Measurements from ENCODE around the gene PCSK1N.
A peak's percentile ranks its signal among the peaks of the same experiment; 100 is the strongest.

Gene PCSK1N

DNA sequence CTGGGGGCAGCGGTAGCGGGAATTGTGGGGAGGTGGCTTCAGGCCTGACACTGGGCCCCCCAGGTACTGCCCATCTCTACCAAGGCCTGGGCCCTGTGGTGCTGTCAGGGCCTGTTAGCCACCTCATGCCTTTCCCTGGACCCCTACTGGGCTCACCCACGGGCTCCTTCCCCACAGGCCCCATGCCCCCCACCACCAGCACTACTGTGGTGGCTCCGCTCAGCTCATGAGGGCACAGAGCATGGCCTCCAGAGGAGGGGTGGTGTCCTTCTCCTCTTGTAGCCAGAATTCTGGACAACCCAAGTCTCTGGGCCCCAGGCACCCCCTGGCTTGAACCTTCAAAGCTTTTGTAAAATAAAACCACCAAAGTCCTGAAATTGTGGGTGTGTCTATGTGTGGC is 41.5 kb downstream of the PCSK1N start:
- no peak overlapping the region for H3K27ac ChIP-seq (ENCODE audit: low read depth, low read length)
- no peaks in the 10 kb centered on the region for H3K36me3 ChIP-seq (ENCODE audit: control insufficient read depth in 1 of 2, insufficient read depth in 2 of 2, low read length in 2 of 2)
- H3K4ac ChIP-seq (ENCODE audit: low read depth, low read length) = peak overlapping the region; percentile 58
- peak overlapping the region; percentile 45 for H2AFZ ChIP-seq (ENCODE audit: insufficient read depth, low read length, poor library complexity)
- no peak overlapping the region for H3K23ac ChIP-seq (ENCODE audit: low read length)
- H3K4me2 ChIP-seq (ENCODE audit: low read length) = no peak overlapping the region
- H2BK5ac ChIP-seq (ENCODE audit: low read depth, low read length, poor library complexity) = peak overlapping the region; percentile 19
- H3K4me1 ChIP-seq (ENCODE audit: control insufficient read depth in 1 of 2, insufficient read depth in 2 of 2, low read length in 2 of 2) = peaks cover 19 to 21% of the 10 kb centered on the region in 2 experiments
- WGBS (ENCODE audit: extremely low coverage, insufficient coverage, insufficient read length) = no CpG with 5 or more reads among the region's 4 CpGs
- H2BK120ac ChIP-seq (ENCODE audit: insufficient read depth, low read length, poor library complexity) = peak overlapping the region; percentile 98
- peaks cover 2% of the 10 kb centered on the region for H3K79me2 ChIP-seq (ENCODE audit: control insufficient read depth, insufficient read depth, low read length, poor library complexity)
- peak overlapping the region; percentile 62 for H4K8ac ChIP-seq (ENCODE audit: low read depth, low read length)
- H2BK12ac ChIP-seq (ENCODE audit: low read length) = peak overlapping the region; percentile 88
- no peak overlapping the region for H3K4me3 ChIP-seq (ENCODE audit: low read depth, low read length)
- H4K91ac ChIP-seq (ENCODE audit: low read depth, low read length) = peak overlapping the region; percentile 91
- peak overlapping the region; percentile 36 for H4K12ac ChIP-seq (ENCODE audit: low read depth, low read length)
- H3K9me3 ChIP-seq (ENCODE audit: insufficient read depth, low read depth, low read length) = no peaks in the 10 kb centered on the region
- H3K18ac ChIP-seq (ENCODE audit: low read length) = peak overlapping the region; percentile 27
- no peak overlapping the region for H3K9ac ChIP-seq (ENCODE audit: low read length)
- no peaks in the 10 kb centered on the region for H3K27me3 ChIP-seq (ENCODE audit: insufficient read depth, low read length)
- no peak for DNase-seq
- no peak overlapping the region for H2AK5ac ChIP-seq (ENCODE audit: low read length)
- H3K79me1 ChIP-seq (ENCODE audit: low read length) = peaks cover 23% of the 10 kb centered on the region
- H3K14ac ChIP-seq (ENCODE audit: low read length) = peak overlapping the region; percentile 44

DNA sequence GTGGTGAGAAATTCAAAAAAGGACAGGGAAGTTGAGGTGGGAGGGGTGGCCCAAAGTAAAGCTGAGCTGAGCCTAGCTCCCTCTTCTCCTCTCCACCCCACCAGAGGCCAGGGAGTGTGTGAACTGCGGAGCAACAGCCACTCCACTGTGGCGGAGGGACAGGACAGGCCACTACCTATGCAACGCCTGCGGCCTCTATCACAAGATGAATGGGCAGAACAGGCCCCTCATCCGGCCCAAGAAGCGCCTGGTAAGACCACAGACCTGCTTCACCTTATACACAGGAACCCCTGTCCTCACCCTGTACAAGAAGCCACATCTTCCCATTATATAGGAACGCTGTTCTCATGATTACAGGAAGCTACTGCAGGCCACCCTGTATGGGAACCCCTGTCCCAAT is 43.2 kb downstream of the PCSK1N start:
- no peak overlapping the region for H2BK120ac ChIP-seq (ENCODE audit: insufficient read depth, low read length, poor library complexity)
- WGBS (ENCODE audit: extremely low coverage, insufficient coverage, insufficient read length) = no CpG with 5 or more reads among the region's 7 CpGs

DNA sequence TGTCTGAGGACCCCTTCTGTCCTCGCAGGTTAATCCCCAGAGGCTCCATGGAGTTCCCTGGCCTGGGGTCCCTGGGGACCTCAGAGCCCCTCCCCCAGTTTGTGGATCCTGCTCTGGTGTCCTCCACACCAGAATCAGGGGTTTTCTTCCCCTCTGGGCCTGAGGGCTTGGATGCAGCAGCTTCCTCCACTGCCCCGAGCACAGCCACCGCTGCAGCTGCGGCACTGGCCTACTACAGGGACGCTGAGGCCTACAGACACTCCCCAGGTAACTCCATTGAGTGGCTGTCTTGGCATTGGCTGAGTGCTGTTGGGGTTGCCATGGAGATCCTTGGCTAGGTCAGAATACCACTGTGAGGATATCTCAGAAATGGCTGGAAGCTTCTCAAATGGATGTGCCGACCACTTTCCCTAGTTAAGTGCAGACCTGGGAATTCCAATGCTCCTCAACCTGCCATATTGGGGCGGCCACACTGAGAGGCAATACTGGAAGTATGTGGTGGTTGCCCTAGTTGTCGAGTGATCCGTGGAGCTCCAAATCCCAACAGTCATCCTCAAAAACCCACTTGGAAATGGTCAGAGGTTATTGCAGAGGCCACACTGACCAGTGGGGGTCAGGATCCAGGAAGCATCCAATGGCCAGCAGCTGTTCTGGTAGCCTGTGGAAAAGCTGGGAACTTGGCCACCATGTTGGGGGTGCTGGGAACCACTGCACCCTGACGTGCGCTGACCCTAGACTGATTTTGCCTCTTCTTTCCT is 44.2 kb downstream of the PCSK1N start:
- H4K91ac ChIP-seq (ENCODE audit: low read depth, low read length) = no peak overlapping the region

More for the DNA sequence above, 43.2 kb downstream of the PCSK1N start:
- H2AK5ac ChIP-seq (ENCODE audit: low read length) = no peak overlapping the region
- H3K4me3 ChIP-seq (ENCODE audit: low read depth, low read length) = no peak overlapping the region
- no peak overlapping the region for H3K27ac ChIP-seq (ENCODE audit: low read depth, low read length)
- H3K36me3 ChIP-seq (ENCODE audit: control insufficient read depth in 1 of 2, insufficient read depth in 2 of 2, low read length in 2 of 2) = no peaks in the 10 kb centered on the region
- no peak overlapping the region for H2BK5ac ChIP-seq (ENCODE audit: low read depth, low read length, poor library complexity)
- H3K9ac ChIP-seq (ENCODE audit: low read length) = no peak overlapping the region
- H4K12ac ChIP-seq (ENCODE audit: low read depth, low read length) = no peak overlapping the region
- H3K4me1 ChIP-seq (ENCODE audit: control insufficient read depth in 1 of 2, insufficient read depth in 2 of 2, low read length in 2 of 2) = peaks cover 19 to 21% of the 10 kb centered on the region in 2 experiments
- H2AFZ ChIP-seq (ENCODE audit: insufficient read depth, low read length, poor library complexity) = no peak overlapping the region
- no peak overlapping the region for H4K91ac ChIP-seq (ENCODE audit: low read depth, low read length)
- no peaks in the 10 kb centered on the region for H3K27me3 ChIP-seq (ENCODE audit: insufficient read depth, low read length)
- H3K9me3 ChIP-seq (ENCODE audit: insufficient read depth, low read depth, low read length) = no peaks in the 10 kb centered on the region
- no peak overlapping the region for H3K18ac ChIP-seq (ENCODE audit: low read length)
- H3K79me2 ChIP-seq (ENCODE audit: control insufficient read depth, insufficient read depth, low read length, poor library complexity) = peaks cover 2% of the 10 kb centered on the region
- H3K79me1 ChIP-seq (ENCODE audit: low read length) = peaks cover 23% of the 10 kb centered on the region
- H3K14ac ChIP-seq (ENCODE audit: low read length) = no peak overlapping the region
- DNase-seq = no peak
- no peak overlapping the region for H3K4me2 ChIP-seq (ENCODE audit: low read length)
- H2BK12ac ChIP-seq (ENCODE audit: low read length) = no peak overlapping the region
- H3K23ac ChIP-seq (ENCODE audit: low read length) = no peak overlapping the region
- H3K4ac ChIP-seq (ENCODE audit: low read depth, low read length) = no peak overlapping the region
- no peak overlapping the region for H4K8ac ChIP-seq (ENCODE audit: low read depth, low read length)

DNA sequence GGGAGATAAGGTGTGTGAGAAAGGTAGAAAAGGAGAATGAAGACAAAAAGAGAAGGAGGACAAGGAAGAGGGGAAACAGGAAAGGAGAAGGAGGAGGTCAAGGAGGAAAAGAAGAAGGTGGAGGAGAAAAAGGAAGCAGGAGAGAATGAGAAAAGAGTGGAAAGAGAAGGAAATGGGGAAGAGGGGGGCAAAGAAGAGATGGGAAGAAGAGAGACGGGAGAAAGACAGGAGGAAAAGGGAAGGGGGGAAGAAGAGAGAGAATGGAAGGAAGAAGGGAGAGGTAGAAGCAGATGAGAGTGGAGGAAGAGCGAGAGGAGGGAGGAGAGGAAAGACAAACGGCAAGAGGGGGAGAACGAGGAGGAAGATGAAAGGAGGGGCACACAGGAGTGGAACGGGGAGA is 44.9 kb downstream of the PCSK1N start:
- Histone ChIP-seq H3K36me3 (ENCODE audit: control insufficient read depth in 1 of 2, insufficient read depth in 2 of 2, low read length in 2 of 2) (no peaks in the 10 kb centered on the region), H4K8ac (ENCODE audit: low read depth, low read length) (no peak overlapping the region), H3K79me2 (ENCODE audit: control insufficient read depth, insufficient read depth, low read length, poor library complexity) (peaks cover 2% of the 10 kb centered on the region), H3K79me1 (ENCODE audit: low read length) (peaks cover 17% of the 10 kb centered on the region), H2AK5ac (ENCODE audit: low read length) (no peak overlapping the region), H3K14ac (ENCODE audit: low read length) (no peak overlapping the region), H3K9ac (ENCODE audit: low read length) (no peak overlapping the region), H4K91ac (ENCODE audit: low read depth, low read length) (no peak overlapping the region), H3K27me3 (ENCODE audit: insufficient read depth, low read length) (no peaks in the 10 kb centered on the region), H3K27ac (ENCODE audit: low read depth, low read length) (no peak overlapping the region), H2BK12ac (ENCODE audit: low read length) (no peak overlapping the region), H3K9me3 (ENCODE audit: insufficient read depth, low read depth, low read length) (no peaks in the 10 kb centered on the region), H3K18ac (ENCODE audit: low read length) (no peak overlapping the region), H2BK120ac (ENCODE audit: insufficient read depth, low read length, poor library complexity) (no peak overlapping the region), H3K23ac (ENCODE audit: low read length) (no peak overlapping the region), H4K12ac (ENCODE audit: low read depth, low read length) (no peak overlapping the region), H3K4me3 (ENCODE audit: low read depth, low read length) (no peak overlapping the region), H3K4ac (ENCODE audit: low read depth, low read length) (no peak overlapping the region), H2AFZ (ENCODE audit: insufficient read depth, low read length, poor library complexity) (no peak overlapping the region), H3K4me2 (ENCODE audit: low read length) (no peak overlapping the region), H3K4me1 (ENCODE audit: control insufficient read depth in 1 of 2, insufficient read depth in 2 of 2, low read length in 2 of 2) (peaks cover 12 to 14% of the 10 kb centered on the region in 2 experiments), H2BK5ac (ENCODE audit: low read depth, low read length, poor library complexity) (no peak overlapping the region)
- no peak for DNase-seq
- WGBS (ENCODE audit: extremely low coverage, insufficient coverage, insufficient read length) = no CpG with 5 or more reads among the region's 5 CpGs

More for the DNA sequence above, 44.2 kb downstream of the PCSK1N start:
- Histone ChIP-seq H3K36me3 (ENCODE audit: control insufficient read depth in 1 of 2, insufficient read depth in 2 of 2, low read length in 2 of 2) (no peaks in the 10 kb centered on the region), H2AFZ (ENCODE audit: insufficient read depth, low read length, poor library complexity) (no peak overlapping the region), H3K4me3 (ENCODE audit: low read depth, low read length) (no peak overlapping the region), H2BK120ac (ENCODE audit: insufficient read depth, low read length, poor library complexity) (no peak overlapping the region), H3K23ac (ENCODE audit: low read length) (no peak overlapping the region), H4K8ac (ENCODE audit: low read depth, low read length) (no peak overlapping the region), H3K4me2 (ENCODE audit: low read length) (no peak overlapping the region), H3K9me3 (ENCODE audit: insufficient read depth, low read depth, low read length) (no peaks in the 10 kb centered on the region), H3K18ac (ENCODE audit: low read length) (no peak overlapping the region), H3K79me2 (ENCODE audit: control insufficient read depth, insufficient read depth, low read length, poor library complexity) (peaks cover 2% of the 10 kb centered on the region), H3K4me1 (ENCODE audit: control insufficient read depth in 1 of 2, insufficient read depth in 2 of 2, low read length in 2 of 2) (peaks cover 18 to 20% of the 10 kb centered on the region in 2 experiments), H3K79me1 (ENCODE audit: low read length) (peaks cover 23% of the 10 kb centered on the region), H3K9ac (ENCODE audit: low read length) (no peak overlapping the region), H3K14ac (ENCODE audit: low read length) (no peak overlapping the region), H3K4ac (ENCODE audit: low read depth, low read length) (no peak overlapping the region), H4K12ac (ENCODE audit: low read depth, low read length) (no peak overlapping the region), H3K27ac (ENCODE audit: low read depth, low read length) (no peak overlapping the region), H2BK5ac (ENCODE audit: low read depth, low read length, poor library complexity) (no peak overlapping the region), H2AK5ac (ENCODE audit: low read length) (no peak overlapping the region), H2BK12ac (ENCODE audit: low read length) (no peak overlapping the region), H3K27me3 (ENCODE audit: insufficient read depth, low read length) (no peaks in the 10 kb centered on the region)
- WGBS (ENCODE audit: extremely low coverage, insufficient coverage, insufficient read length) = no CpG with 5 or more reads among the region's 11 CpGs
- no peak for DNase-seq
